PC-9 (cell line): ENCODE results near the gene SNX1. TPM values are rescaled to one million over a fixed set of nuclear protein-coding genes. Genes with fewer than 3 reads are reported as not detected.
A peak's percentile ranks its signal among the peaks of the same experiment; 100 is the strongest.

Experiments
- BruUV-seq: library from RNA; stranded (reverse); fragments of 400-500 nt; replicated peaks from 2 replicates; lab custom pipeline; 2021; lab: Mats Ljungman, UMichigan
- CTCF ChIA-PET: fragments of 300-600 bp; sonication (Branson Sonifier 250); formaldehyde crosslinking; loops from one replicate; lab custom pipeline; 2022; ENCODE audit warnings: antibody characterized with exemption; lab: Charles Lee
- POLR2A ChIA-PET: fragments of 300-600 bp; sonication (Branson Sonifier 250); formaldehyde crosslinking; loops from one replicate; lab custom pipeline; 2022; ENCODE audit warnings: antibody characterized with exemption; ENCODE audit not compliant: unreplicated experiment; lab: Charles Lee
- DNase-seq, 2 experiments: peaks; one replicate each; pipeline versions ENCODE4 v3.0.0 to v3.0.0-alpha.2; 2015 to 2022; ENCODE audit warnings: mixed read lengths in 1 of 2
- H2AFZ ChIP-seq: fragments of 200-600 bp; sonication (generic); 2 replicates; pipeline ENCODE4 v1.8.1; 2017; ENCODE audit warnings: antibody characterized with exemption
- H3F3A ChIP-seq: fragments of 200-600 bp; sonication (generic); 2 replicates; pipeline ENCODE4 v1.8.1; 2017; ENCODE audit warnings: antibody characterized with exemption, mild to moderate bottlenecking, low read depth; ENCODE audit not compliant: insufficient read depth
- H3K27ac ChIP-seq: fragments of 200-600 bp; sonication (generic); 2 replicates; pipeline ENCODE4 v1.6.1; 2016; ENCODE audit warnings: mixed run types
- H3K27me3 ChIP-seq: fragments of 200-600 bp; sonication (generic); 2 replicates; pipeline ENCODE4 v1.6.1; 2016; ENCODE audit warnings: low read depth, mixed run types; ENCODE audit not compliant: insufficient read depth
- H3K36me3 ChIP-seq: fragments of 200-600 bp; sonication (generic); 2 replicates; pipeline ENCODE4 v1.6.1; 2016; ENCODE audit warnings: low read depth, mixed run types
- H3K4me1 ChIP-seq: fragments of 200-600 bp; sonication (generic); replicated peaks from 2 replicates; pipeline ENCODE4 v1.6.1; 2016; ENCODE audit warnings: mixed run types; ENCODE audit not compliant: insufficient read depth
- H3K4me2 ChIP-seq: fragments of 200-600 bp; sonication (generic); 2 replicates; pipeline ENCODE4 v1.6.1; 2017; ENCODE audit warnings: mixed run types
- H3K4me3 ChIP-seq: fragments of 200-600 bp; sonication (generic); 2 replicates; pipeline ENCODE4 v1.6.1; 2016; ENCODE audit warnings: mixed run types
- H3K79me2 ChIP-seq: fragments of 200-600 bp; sonication (generic); 2 replicates; pipeline ENCODE4 v1.6.1; 2017; ENCODE audit warnings: low read depth, mixed run types
- H3K9me2 ChIP-seq: fragments of 200-600 bp; sonication (generic); 2 replicates; pipeline ENCODE4 v1.8.1; 2017; ENCODE audit warnings: mild to moderate bottlenecking; ENCODE audit not compliant: insufficient read depth
- H3K9me3 ChIP-seq: fragments of 200-600 bp; sonication (generic); 2 replicates; pipeline ENCODE4 v1.8.1; 2016; ENCODE audit warnings: low read depth; ENCODE audit not compliant: insufficient read depth
- H4K20me1 ChIP-seq: fragments of 200-600 bp; sonication (generic); 2 replicates; pipeline ENCODE4 v1.8.1; 2017; ENCODE audit not compliant: insufficient read depth
- EZH2 ChIP-seq: fragments of 200-600 bp; sonication (generic); IDR thresholded peaks from 2 replicates; pipeline ENCODE4 v1.8.0; 2017; ENCODE audit warnings: antibody characterized with exemption, low read depth
- intact Hi-C: fragments of 100-400 bp; cut with micrococcal nuclease; formaldehyde crosslinking; loops from one replicate; pipeline ENCODE4 v1.10.0; 2022; ENCODE audit not compliant: unreplicated experiment
- total RNA-seq: library from RNA; stranded (reverse); gene quantifications from 2 replicates; pipeline ENCODE4 v1.2.3, GENCODE V29; 2021
- TF ChIP-seq, protein P1 (sequence below): fragments of 200-600 bp; sonication (generic); conservative IDR thresholded peaks from 2 replicates; pipeline ENCODE4 v1.6.1; 2017; ENCODE audit warnings: mixed run types, antibody characterized with exemption, mild to moderate bottlenecking, moderate library complexity

The SNX1 gene
- total RNA-seq, 1 experiment from 2014 or later, result 114 TPM

GRCh38 chr15:64163659-64164362 lies 68.0 kb downstream of the SNX1 start:
- DNase-seq, result no peak
- Histone ChIP-seq H4K20me1 (peaks cover 18% of the 10 kb centered on the region), H3F3A (peaks cover 25% of the 10 kb centered on the region; the same call in 1 of the 2 replicates), H3K4me1 (no peaks in the 10 kb centered on the region; the same call in none of the 2 replicates), H3K79me2 (peaks cover 35% of the 10 kb centered on the region), H3K9me2 (no peaks in the 10 kb centered on the region), H3K27me3 (no peaks in the 10 kb centered on the region), H3K27ac (peak overlapping the region; percentile 33), H3K9me3 (no peaks in the 10 kb centered on the region), H3K4me3 (peak overlapping the region; percentile 45; the same call in 1 of the 2 replicates), H3K4me2 (peak overlapping the region; percentile 72), H3K36me3 (peaks cover 18% of the 10 kb centered on the region), H2AFZ (peak overlapping the region; percentile 59; the same call in 1 of the 2 replicates)
- no peak for TF ChIP-seq EZH2
- TF ChIP-seq, protein P1, sequence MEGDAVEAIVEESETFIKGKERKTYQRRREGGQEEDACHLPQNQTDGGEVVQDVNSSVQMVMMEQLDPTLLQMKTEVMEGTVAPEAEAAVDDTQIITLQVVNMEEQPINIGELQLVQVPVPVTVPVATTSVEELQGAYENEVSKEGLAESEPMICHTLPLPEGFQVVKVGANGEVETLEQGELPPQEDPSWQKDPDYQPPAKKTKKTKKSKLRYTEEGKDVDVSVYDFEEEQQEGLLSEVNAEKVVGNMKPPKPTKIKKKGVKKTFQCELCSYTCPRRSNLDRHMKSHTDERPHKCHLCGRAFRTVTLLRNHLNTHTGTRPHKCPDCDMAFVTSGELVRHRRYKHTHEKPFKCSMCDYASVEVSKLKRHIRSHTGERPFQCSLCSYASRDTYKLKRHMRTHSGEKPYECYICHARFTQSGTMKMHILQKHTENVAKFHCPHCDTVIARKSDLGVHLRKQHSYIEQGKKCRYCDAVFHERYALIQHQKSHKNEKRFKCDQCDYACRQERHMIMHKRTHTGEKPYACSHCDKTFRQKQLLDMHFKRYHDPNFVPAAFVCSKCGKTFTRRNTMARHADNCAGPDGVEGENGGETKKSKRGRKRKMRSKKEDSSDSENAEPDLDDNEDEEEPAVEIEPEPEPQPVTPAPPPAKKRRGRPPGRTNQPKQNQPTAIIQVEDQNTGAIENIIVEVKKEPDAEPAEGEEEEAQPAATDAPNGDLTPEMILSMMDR, result no peak
- intact Hi-C loops, result loop anchor here (1.0 to 5.0 kb wide), 3 partner anchors 192 to 518 kb away; partner anchors contain the start of genes CSNK1G1 and TRIP4
- ChIA-PET CTCF (interaction anchor here (0.5 to 0.7 kb wide), 6 partner anchors 8 to 1354 kb away, joined by 3 to 7 read pairs (median 4); no protein-coding TSS in a partner anchor), POLR2A (interaction anchor here (0.5 to 0.7 kb wide), 5 partner anchors 105 to 513 kb away, joined by 3 to 5 read pairs (median 3); no protein-coding TSS in a partner anchor)
- TSS peak; percentile 57 for BruUV-seq

- Histone ChIP-seq H3K9me2 (no peaks in the 10 kb centered on the region), H3K4me3 (no peak overlapping the region), H3K4me1 (no peaks in the 10 kb centered on the region; the same call in none of the 2 replicates), H3K27me3 (no peaks in the 10 kb centered on the region), H3K27ac (no peak overlapping the region), H2AFZ (no peak overlapping the region), H3K36me3 (peaks cover 14% of the 10 kb centered on the region; the same call in 1 of the 2 replicates), H4K20me1 (peaks cover 12% of the 10 kb centered on the region), H3K79me2 (peaks cover 31% of the 10 kb centered on the region), H3K4me2 (no peak overlapping the region), H3K9me3 (no peaks in the 10 kb centered on the region), H3F3A (peaks cover 18% of the 10 kb centered on the region; the same call in 1 of the 2 replicates)
- TF ChIP-seq EZH2, result no peak
- TF ChIP-seq, protein P1, result no peak
- ChIA-PET POLR2A (no interaction called here), CTCF (interaction anchor here (0.6 kb wide), 1 partner anchor 423 kb away, joined by 5 read pairs; no protein-coding TSS in a partner anchor)
- no peak for DNase-seq
- intact Hi-C loops, result loop anchor here (5.0 kb wide), 1 partner anchor 518 kb away; no protein-coding TSS in a partner anchor
- no TSS peak for BruUV-seq
These were observed 68.7 kb downstream of the SNX1 start for GRCh38 chr15:64164436-64164835.

DNA sequence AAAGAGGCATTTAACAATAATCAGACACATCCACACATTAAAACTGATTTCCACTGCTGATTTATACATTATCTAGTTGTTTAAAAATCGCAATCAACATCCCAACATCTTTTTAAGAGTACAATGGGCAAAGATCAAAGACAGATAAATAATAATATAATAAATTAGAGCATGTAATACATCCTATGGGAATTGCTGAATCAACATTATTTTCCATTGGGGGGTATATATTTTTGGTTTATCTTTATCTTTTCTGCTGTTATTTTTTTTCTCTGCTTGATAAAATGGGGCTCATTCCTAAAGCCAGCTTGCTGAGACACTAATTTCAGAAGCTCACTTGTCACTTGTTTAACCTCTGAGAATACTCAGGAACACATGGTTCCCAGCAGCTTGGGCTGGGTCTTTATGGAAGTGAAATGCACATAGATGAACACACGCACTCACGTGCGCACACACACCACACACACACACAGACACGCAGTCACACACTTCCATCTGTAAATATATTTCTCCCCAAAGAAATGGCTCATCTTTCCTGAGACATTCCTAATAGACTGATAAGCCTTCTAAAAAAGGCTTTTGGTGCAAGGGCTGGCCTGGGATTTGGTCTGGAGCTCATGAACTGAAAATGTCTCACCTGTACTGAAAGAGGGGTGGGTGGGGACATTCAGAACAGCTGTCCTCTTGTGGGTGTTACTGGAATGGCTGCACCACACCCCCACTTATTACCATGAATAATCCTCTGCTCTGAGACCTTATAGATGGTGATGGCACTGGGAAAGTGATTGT lies 70.5 kb downstream of the SNX1 start:
- peaks cover 14% of the 10 kb centered on the region for H3K79me2 ChIP-seq
- H2AFZ ChIP-seq, result no peak overlapping the region
- ChIA-PET CTCF (no interaction called here), POLR2A (no interaction called here)
- no peak for DNase-seq
- H3K9me3 ChIP-seq, result no peaks in the 10 kb centered on the region
- BruUV-seq, result no TSS peak
- H3K27ac ChIP-seq, result no peak overlapping the region
- intact Hi-C loops, result no loop called here
- H3K4me2 ChIP-seq, result no peak overlapping the region
- H3K4me3 ChIP-seq, result no peak overlapping the region
- TF ChIP-seq, protein P1, result no peak
- no peak for TF ChIP-seq EZH2
- 0 out of 2 replicates have a peak, but pooled peaks cover 1% of the 10 kb centered on the region for H3K36me3 ChIP-seq
- H3K27me3 ChIP-seq, result no peaks in the 10 kb centered on the region
- H4K20me1 ChIP-seq, result no peaks in the 10 kb centered on the region
- H3K4me1 ChIP-seq, result no peaks in the 10 kb centered on the region; the same call in none of the 2 replicates
- H3K9me2 ChIP-seq, result no peaks in the 10 kb centered on the region
- peaks cover 9% of the 10 kb centered on the region; the same call in 1 of the 2 replicates for H3F3A ChIP-seq
